HepG2 (cell line): ENCODE results near the gene NAGA. TPM values are rescaled to one million over a fixed set of nuclear protein-coding genes. Genes with fewer than 3 reads are reported as not detected.
A peak's percentile ranks its signal among the peaks of the same experiment; 100 is the strongest.

ENCODE experiments used
- AGO2 ChIP-seq: fragments of 200-400 bp; formaldehyde crosslinking; optimal IDR thresholded peaks from 2 replicates; pipeline ENCODE3; 2017; ENCODE audit warnings: mild to moderate bottlenecking, low read depth, low read length, moderate library complexity
- ASH2L ChIP-seq: fragments of 300-600, 200-600 bp; sonication (generic); IDR thresholded peaks from 2 replicates; pipeline ENCODE4 v1.7.0; 2017; ENCODE audit warnings: low read depth, mild to moderate bottlenecking, moderate library complexity, mixed read lengths, low read length; ENCODE audit not compliant: insufficient read length
- ATAD3A ChIP-seq: sonication (generic); formaldehyde crosslinking; IDR thresholded peaks from 2 replicates; pipeline ENCODE4 v1.4.0; 2020; ENCODE audit warnings: missing genetic modification reagents
- ATF1 ChIP-seq: IDR thresholded peaks from 2 replicates; pipeline ENCODE4 v1.6.1; 2016; ENCODE audit warnings: mild to moderate bottlenecking, control low read depth
- BCL6 ChIP-seq: IDR thresholded peaks from 2 replicates; pipeline ENCODE4 v1.6.1; 2016; ENCODE audit warnings: missing genetic modification reagents, missing compliant biosample characterization
- BRCA1 ChIP-seq: sonication (generic); formaldehyde crosslinking; IDR thresholded peaks from 2 replicates; pipeline ENCODE4 v1.4.0; 2020; ENCODE audit warnings: missing genetic modification reagents
- GATAD1 ChIP-seq: IDR thresholded peaks from 2 replicates; pipeline ENCODE4 v1.6.1; 2016; ENCODE audit warnings: missing genetic modification reagents, missing compliant biosample characterization
- LCORL ChIP-seq, 2 experiments: fragments of 450-650 bp in 1 of 2; sonication (generic) in 1 of 2; formaldehyde crosslinking in 1 of 2; IDR thresholded peaks; 2 replicates each; pipeline versions ENCODE4 v1.5.0 to v1.6.1; 2017 to 2020; ENCODE audit warnings: antibody characterized with exemption in 1 of 2, missing genetic modification reagents in 1 of 2
- PHF8 ChIP-seq: sonication (generic); formaldehyde crosslinking; IDR thresholded peaks from 2 replicates; pipeline ENCODE4 v1.5.0; 2020; ENCODE audit warnings: missing genetic modification reagents
- RBM39 ChIP-seq: fragments of 200-400 bp; formaldehyde crosslinking; IDR thresholded peaks from one replicate; pipeline ENCODE4 v1.6.1; 2018; ENCODE audit warnings: antibody characterized with exemption, mild to moderate bottlenecking, low read depth, low read length; ENCODE audit not compliant: poor library complexity, severe bottlenecking
- SRSF9 ChIP-seq: fragments of 200-400 bp; formaldehyde crosslinking; IDR thresholded peaks from 2 replicates; pipeline ENCODE4 v1.6.1; 2018; ENCODE audit warnings: borderline replicate concordance, mild to moderate bottlenecking, low read depth, low read length; ENCODE audit not compliant: insufficient read depth, poor library complexity, severe bottlenecking
- THAP9 ChIP-seq: sonication (generic); formaldehyde crosslinking; IDR thresholded peaks from 2 replicates; pipeline ENCODE4; 2020; ENCODE audit warnings: missing genetic modification reagents, mild to moderate bottlenecking, borderline replicate concordance
- YEATS2 ChIP-seq: sonication (generic); formaldehyde crosslinking; IDR thresholded peaks from 2 replicates; pipeline ENCODE4 v1.4.0; 2020; ENCODE audit warnings: missing genetic modification reagents, borderline replicate concordance
- ZNF142 ChIP-seq: sonication (generic); formaldehyde crosslinking; IDR thresholded peaks from 2 replicates; pipeline ENCODE4 v1.4.0; 2020; ENCODE audit warnings: missing genetic modification reagents
- ZNF333 ChIP-seq: sonication (generic); formaldehyde crosslinking; IDR thresholded peaks from 2 replicates; pipeline ENCODE4 v1.4.0; 2020; ENCODE audit warnings: mild to moderate bottlenecking, missing genetic modification reagents, borderline replicate concordance
- ZNF772 ChIP-seq: sonication (generic); formaldehyde crosslinking; IDR thresholded peaks from 2 replicates; pipeline ENCODE4 v1.5.0; 2020; ENCODE audit warnings: mild to moderate bottlenecking, missing genetic modification reagents
- ZUFSP ChIP-seq: sonication (generic); formaldehyde crosslinking; IDR thresholded peaks from 2 replicates; pipeline ENCODE4 v1.9.0; 2021; ENCODE audit warnings: missing genetic modification reagents, mild to moderate bottlenecking, borderline replicate concordance
- polyA plus RNA-seq, 8 experiments: library from polyadenylated mRNA; depleted of rRNA in 3 of 8; stranded (reverse) in 7 of 8; unstranded in 1 of 8; fragments of >200 nt; fragmentation: Illumina TruSeq in 4 of 8; extraction: Trizol in 4 of 8; gene quantifications; 2 replicates each; pipeline versions ENCODE4 v1.2.1 to v1.2.3, GENCODE V29; 2011 to 2016; ENCODE audit warnings: low read depth in 4 of 8, missing spikeins in 1 of 8, mixed read lengths in 1 of 8; ENCODE audit not compliant: insufficient read depth in 1 of 8
- total RNA-seq, 5 experiments: library from RNA; depleted of rRNA; stranded (reverse); fragments of >200 nt; fragmentation: Illumina TruSeq; extraction: Trizol; gene quantifications; 2 replicates each; pipeline ENCODE4 v1.2.3, GENCODE V29; 2016; ENCODE audit warnings: low read depth in 1 of 5

The NAGA gene
- total and polyA plus RNA-seq, 2 of the 13 experiments (the other 11 are each of a cell fraction or from before 2014, with no cell fraction given), result 15.1 to 23.4 TPM

- TF ChIP-seq ZNF142 (CRISPR knock-in tag) (peak; percentile 55; the same call in 1 of the 2 replicates), ZNF333 (CRISPR knock-in tag) (peak; percentile 85; the same call in 1 of the 2 replicates), YEATS2 (peak; percentile 70), ZNF772 (CRISPR knock-in tag) (0 out of 2 replicates have a peak, but pooled peaks have one; percentile 54), LCORL (IDR thresholded peaks at IDR 0.05) (no peak), LCORL (CRISPR knock-in tag; IDR thresholded peaks at IDR 0.05) (peak; percentile 63; the same call in 1 of the 2 replicates), PHF8 (CRISPR knock-in tag) (peak; percentile 99), BCL6 (CRISPR knock-in tag) (peak; percentile 53), AGO2 (peak; percentile 95), ATAD3A (CRISPR knock-in tag) (no peak), THAP9 (CRISPR knock-in tag) (peak; percentile 91), ZUFSP (no peak), ATF1 (CRISPR knock-in tag) (peak; percentile 60), RBM39 (no peak), ASH2L (peak; percentile 92), SRSF9 (no peak), GATAD1 (CRISPR knock-in tag) (peak; percentile 87), BRCA1 (CRISPR knock-in tag) (0 out of 2 replicates have a peak, but pooled peaks have one; percentile 82)
Observed at GRCh38 chr22:42090596-42091454, 20.2 kb upstream of the NAGA start, which contains the start of gene NDUFA6 (continued).
